T-helper 9 cell (primary cell): ENCODE measurements around the gene SELENOH.
A peak's percentile ranks its signal among the peaks of the same experiment; 100 is the strongest.

Source experiments
- DNase-seq: peaks from one replicate; pipeline ENCODE4 v3.0.0-alpha.2; 2020

Gene SELENOH

GRCh38 chr11:57786436-57786835 is 45.1 kb downstream of the SELENOH start:
- no peak for DNase-seq

- no peak for DNase-seq
These were observed 45.8 kb downstream of the SELENOH start for GRCh38 chr11:57787006-57787604.

- DNase-seq = no peak
These were observed 46.8 kb downstream of the SELENOH start for GRCh38 chr11:57787920-57788702.

GRCh38 chr11:57788703-57789088 is 47.4 kb downstream of the SELENOH start:
- no peak for DNase-seq

- no peak for DNase-seq
These were observed 50.2 kb downstream of the SELENOH start for GRCh38 chr11:57791321-57792059.

- DNase-seq = peak; percentile 78
These were observed 50.8 kb downstream of the SELENOH start for GRCh38 chr11:57792060-57792541.

GRCh38 chr11:57792870-57793269 is 51.6 kb downstream of the SELENOH start:
- DNase-seq = no peak
